Measurements from ENCODE around the gene CCDC171.
"Not testable (repeated sequence)": the region's sequence is repeated elsewhere in the genome, so short reads cannot be mapped to it uniquely, and the experiment has no call there.

Gene CCDC171

DNA sequence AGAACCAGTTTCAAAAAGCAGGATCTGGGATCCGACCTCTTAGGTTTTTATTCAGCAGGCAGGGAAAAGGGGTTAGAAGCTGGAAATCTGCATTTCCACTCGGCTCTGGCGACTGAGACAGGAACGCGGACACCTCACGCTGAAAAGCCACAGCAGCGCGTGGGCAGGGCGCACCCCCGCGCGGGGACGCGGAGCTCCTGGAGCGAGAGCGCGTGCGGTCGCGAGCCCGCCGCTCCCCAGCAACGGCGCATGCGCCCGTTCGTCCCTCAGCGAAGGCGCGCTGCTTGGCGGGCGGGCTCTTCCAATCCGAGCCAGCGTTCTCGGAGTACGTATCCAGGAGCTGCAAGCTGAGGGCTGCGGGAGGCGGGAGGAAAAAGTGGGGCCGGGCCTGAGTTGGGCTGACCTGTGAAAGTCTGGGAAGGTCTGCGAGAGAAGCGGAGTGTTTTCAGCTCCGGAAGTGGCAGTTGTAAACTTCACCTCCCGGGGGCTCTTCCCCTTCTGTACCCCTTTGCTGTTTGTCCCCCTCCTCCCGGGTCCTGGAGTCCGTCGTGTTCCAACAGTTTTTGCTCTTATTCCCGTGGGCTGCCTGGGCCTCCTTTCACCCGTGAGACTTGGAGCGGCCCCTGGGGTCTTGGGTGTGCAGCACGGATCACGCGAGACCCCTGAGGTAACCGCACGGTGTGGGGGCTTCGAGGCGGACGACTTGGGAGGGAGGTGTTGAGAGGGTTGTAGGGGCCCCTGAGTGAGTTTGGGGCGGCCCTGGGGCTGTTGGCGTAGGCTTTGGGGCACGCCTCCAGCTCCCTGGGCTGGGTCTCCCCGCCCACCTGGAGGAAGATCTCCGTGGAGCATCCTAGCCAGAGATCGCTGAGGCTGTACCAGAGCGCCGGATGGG, at the start of gene CCDC171:
Gene CCDC171 (plus strand): TSS at position 408 of the 892 bp plus-strand sequence. CDS start 11,046 bp downstream, outside the sequence.
- peak within 1 kb of the TSS; percentile 94 for H3K4me3 Mint-ChIP-seq
- no peaks in the 10 kb centered on the region for H3K36me3 Mint-ChIP-seq (ENCODE audit: low read depth)
- H3K4me1 Mint-ChIP-seq (ENCODE audit: low read depth) = peaks cover 7% of the 10 kb centered on the region
- H3K27ac Mint-ChIP-seq = peak within 1 kb of the TSS; percentile 79
- H3K9me3 Mint-ChIP-seq = no peaks in the 10 kb centered on the region
- H3K27me3 Mint-ChIP-seq (ENCODE audit: low read depth) = peaks cover 29% of the 10 kb centered on the region

DNA sequence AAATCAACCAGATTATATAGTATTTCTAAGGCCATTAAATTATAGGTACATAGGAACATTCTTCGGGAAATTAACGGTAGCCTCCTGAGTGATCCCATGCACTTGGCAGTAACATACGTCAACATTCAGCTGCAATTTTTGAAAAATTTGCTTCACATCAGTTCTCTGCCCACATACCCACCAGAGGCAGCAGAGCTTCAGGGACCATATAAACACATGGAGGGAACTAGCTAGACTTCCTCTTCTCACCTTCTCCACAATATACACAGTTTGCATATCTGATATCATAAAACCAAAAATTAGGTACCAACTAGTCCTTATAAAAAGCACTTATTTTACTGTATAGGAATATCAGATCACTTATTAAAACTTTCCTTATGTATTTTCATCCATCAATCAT, 46.9 kb upstream of the CCDC171 start:
- Mint-ChIP-seq H3K4me3 (no peak overlapping the region), H3K27ac (no peak overlapping the region), H3K27me3 (ENCODE audit: low read depth) (no peaks in the 10 kb centered on the region)

DNA sequence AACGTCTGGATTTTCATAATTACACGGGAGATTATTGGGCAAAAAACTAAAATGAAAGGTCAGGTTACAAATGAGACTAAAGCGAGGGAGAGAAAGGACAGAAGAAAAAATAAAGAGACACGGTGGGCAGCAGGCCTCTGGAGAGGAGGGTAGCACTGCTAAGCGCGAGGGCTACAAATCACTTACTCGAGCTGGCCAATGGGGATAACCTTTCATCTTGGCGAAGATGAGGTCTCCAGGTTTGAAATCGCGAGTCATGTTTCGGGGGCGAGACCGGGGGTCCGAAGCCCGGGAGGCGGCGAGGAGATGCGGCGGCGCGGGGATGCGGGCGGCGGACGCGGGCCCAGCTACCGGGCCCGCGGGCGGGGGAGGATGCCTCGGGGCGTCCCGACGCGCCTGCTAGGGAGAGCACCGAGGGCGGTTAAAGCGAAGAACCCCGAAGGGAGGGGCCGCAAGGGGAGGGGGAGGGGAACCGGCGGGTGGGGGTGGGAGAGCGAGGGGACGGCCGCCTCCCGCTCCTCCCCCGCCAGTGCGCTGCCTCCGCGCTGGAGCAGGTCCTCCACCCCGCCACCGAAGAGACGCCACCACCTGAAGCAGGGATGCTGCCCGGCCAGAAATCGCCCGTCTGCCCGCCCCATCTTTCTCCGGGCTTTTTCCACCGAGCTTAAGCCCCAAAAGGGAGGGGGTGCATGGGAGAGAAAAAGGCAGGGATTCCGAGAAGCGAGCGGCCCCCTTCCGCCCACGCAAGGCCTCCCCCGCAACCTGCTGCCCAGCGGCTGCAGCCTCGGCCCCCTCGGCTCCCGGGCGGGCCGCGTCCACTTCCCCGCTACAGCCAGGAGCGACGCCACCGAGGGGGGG, 42.7 kb upstream of the CCDC171 start:
- Mint-ChIP-seq H3K4me3 (peak overlapping the region; percentile 87), H3K27ac (peak overlapping the region; percentile 85), H3K36me3 (ENCODE audit: low read depth) (peaks cover 31% of the 10 kb centered on the region), H3K9me3 (no peaks in the 10 kb centered on the region), H3K4me1 (ENCODE audit: low read depth) (peaks cover 42% of the 10 kb centered on the region), H3K27me3 (ENCODE audit: low read depth) (no peaks in the 10 kb centered on the region)

More for the DNA sequence above, 46.9 kb upstream of the CCDC171 start:
- H3K9me3 Mint-ChIP-seq = no peaks in the 10 kb centered on the region
- H3K36me3 Mint-ChIP-seq (ENCODE audit: low read depth) = peaks cover 43% of the 10 kb centered on the region
- peaks cover 48% of the 10 kb centered on the region for H3K4me1 Mint-ChIP-seq (ENCODE audit: low read depth)

DNA sequence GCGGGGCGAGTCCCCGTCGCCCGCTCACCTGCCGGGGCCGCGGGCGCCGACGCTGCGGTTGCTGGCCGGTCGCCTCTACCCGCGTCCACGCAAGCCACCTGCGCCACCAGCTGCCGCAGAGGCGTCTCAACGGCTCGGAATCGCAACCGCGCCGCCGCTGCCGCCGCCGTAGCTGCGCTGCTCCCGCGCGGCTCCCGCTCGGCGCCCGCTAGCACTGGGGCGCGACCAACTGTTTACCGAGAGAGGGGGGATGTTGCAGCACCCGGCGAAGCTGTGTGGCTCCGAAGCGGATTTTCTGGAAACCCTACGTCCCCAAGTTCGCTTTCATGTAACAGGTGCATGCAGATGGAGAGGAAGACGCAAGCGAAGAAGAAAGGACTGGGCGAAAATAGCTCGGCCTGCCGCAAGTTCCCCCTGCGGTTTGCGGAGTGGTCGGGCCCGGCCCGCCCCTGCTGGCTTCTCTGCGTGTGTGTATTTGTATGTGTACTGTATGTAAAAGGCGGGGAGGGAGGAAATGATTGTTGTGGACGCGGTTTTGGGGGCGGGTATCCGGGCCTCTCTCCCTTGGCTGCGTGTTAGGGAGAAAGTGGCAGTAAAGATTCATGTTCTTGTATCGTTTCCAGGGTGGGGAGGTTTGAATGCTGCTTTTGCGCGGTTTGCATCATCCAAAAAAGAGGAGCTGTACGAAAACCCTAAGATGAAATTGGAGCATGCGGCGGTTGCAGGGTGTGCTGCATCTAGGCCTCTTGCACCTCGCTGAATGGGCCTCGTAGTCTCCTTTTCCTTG, 41.9 kb upstream of the CCDC171 start, which contains the start of gene PSIP1:
Gene PSIP1 (minus strand): TSS at position 182 of the 787 bp plus-strand sequence. CDS start 782 bp downstream, outside the sequence.
- H3K9me3 Mint-ChIP-seq = no peaks in the 10 kb centered on the region
- peaks cover 27% of the 10 kb centered on the region for H3K36me3 Mint-ChIP-seq (ENCODE audit: low read depth)
- H3K4me3 Mint-ChIP-seq = peak within 1 kb of the TSS; percentile 87
- peaks cover 39% of the 10 kb centered on the region for H3K4me1 Mint-ChIP-seq (ENCODE audit: low read depth)
- peak within 1 kb of the TSS; percentile 99 for H3K27ac Mint-ChIP-seq
- no peaks in the 10 kb centered on the region for H3K27me3 Mint-ChIP-seq (ENCODE audit: low read depth)

DNA sequence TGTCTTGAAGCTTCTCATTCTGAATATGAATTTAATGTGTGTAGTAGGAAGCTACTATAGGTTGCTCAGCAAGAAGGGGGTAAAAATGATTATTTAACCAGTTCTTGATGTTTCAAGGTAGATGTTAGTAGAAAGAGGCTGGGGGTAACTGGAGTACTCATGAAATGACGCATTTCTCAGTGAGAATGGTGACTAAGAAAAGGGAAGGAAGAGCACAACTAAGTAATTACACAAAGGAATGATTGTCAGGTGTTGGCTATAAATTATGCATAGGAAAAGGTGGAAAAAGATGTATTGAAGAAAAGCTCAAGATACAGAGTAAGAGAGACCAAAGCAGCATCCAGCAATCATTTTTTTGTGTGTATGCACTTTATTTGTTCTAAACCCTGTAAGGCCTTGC, 40.6 kb upstream of the CCDC171 start:
- Mint-ChIP-seq H3K4me1 (ENCODE audit: low read depth) (peaks cover 29% of the 10 kb centered on the region), H3K27me3 (ENCODE audit: low read depth) (no peaks in the 10 kb centered on the region), H3K27ac (no peak overlapping the region)

DNA sequence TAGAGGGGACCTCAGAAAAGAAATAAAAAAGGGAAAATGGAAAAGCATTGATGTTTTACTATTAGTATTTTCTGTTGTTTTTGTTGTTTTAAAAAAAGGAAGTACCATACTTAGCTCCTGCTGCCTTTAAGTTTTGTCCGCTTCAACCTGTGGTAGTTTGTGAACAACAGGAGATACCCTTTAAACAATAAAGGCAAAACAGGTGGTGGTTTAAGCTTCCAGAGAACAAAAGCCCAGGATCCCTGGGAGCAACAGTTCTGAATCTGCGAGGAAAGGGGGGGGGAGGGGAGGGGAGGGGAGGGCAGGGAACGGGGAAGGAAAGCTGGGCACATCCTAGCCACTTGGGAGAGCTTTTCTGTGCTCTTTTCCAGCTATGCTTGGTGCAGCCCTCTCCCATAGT, 40.0 kb upstream of the CCDC171 start:
- no peak overlapping the region for H3K27ac Mint-ChIP-seq
- H3K9me3 Mint-ChIP-seq = no peaks in the 10 kb centered on the region
- H3K4me1 Mint-ChIP-seq (ENCODE audit: low read depth) = peaks cover 29% of the 10 kb centered on the region
- no peaks in the 10 kb centered on the region for H3K27me3 Mint-ChIP-seq (ENCODE audit: low read depth)
- H3K36me3 Mint-ChIP-seq (ENCODE audit: low read depth) = peaks cover 15% of the 10 kb centered on the region
- no peak overlapping the region for H3K4me3 Mint-ChIP-seq

More for the DNA sequence above, 40.6 kb upstream of the CCDC171 start:
- peaks cover 15% of the 10 kb centered on the region for H3K36me3 Mint-ChIP-seq (ENCODE audit: low read depth)
- no peak overlapping the region for H3K4me3 Mint-ChIP-seq
- no peaks in the 10 kb centered on the region for H3K9me3 Mint-ChIP-seq

DNA sequence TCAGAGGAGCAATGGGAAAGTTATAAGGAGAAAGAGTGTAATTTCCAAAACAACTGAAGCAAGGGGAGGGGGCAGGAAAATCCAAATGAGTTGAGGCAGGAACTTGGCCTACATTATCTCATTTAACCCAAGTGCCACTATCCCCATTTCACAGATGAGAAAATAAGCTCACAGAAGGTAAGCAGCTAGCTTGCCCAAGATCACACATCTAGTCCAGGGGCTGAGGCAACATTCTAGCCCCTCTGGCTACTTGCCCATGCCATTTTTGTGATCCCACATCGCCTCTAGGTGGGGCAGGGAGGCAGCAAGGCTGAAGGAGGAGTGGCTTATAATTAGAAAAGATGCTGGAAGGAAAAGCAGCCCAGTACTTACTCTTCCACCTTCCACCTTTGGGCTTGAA, 39.5 kb upstream of the CCDC171 start:
- no peak overlapping the region for H3K27ac Mint-ChIP-seq
- H3K36me3 Mint-ChIP-seq (ENCODE audit: low read depth) = peaks cover 12% of the 10 kb centered on the region
- no peaks in the 10 kb centered on the region for H3K27me3 Mint-ChIP-seq (ENCODE audit: low read depth)
- peaks cover 25% of the 10 kb centered on the region for H3K4me1 Mint-ChIP-seq (ENCODE audit: low read depth)
- H3K4me3 Mint-ChIP-seq = no peak overlapping the region
- H3K9me3 Mint-ChIP-seq = no peaks in the 10 kb centered on the region

DNA sequence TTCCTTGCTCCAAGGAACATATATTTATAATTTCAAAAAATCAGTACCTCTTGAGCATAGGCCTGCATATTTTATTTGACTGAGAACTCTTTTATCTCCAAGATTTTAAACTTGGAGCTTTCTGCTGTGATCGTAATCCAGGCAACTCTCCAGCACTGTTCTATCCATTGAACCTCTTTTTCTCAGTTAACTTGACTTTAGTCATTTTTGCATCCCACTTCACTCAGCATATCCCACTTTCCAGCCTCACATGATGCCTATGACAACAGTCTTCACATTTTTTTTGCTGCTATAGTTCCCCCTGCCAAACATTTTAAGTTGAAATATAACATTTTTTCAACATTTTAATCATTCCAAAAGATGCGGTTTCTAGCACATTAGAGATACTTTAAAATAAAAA, 33.0 kb upstream of the CCDC171 start:
- no peaks in the 10 kb centered on the region for H3K9me3 Mint-ChIP-seq
- H3K4me3 Mint-ChIP-seq = no peak overlapping the region
- peaks cover 7% of the 10 kb centered on the region for H3K27me3 Mint-ChIP-seq (ENCODE audit: low read depth)
- H3K4me1 Mint-ChIP-seq (ENCODE audit: low read depth) = no peaks in the 10 kb centered on the region
- H3K36me3 Mint-ChIP-seq (ENCODE audit: low read depth) = no peaks in the 10 kb centered on the region
- H3K27ac Mint-ChIP-seq = no peak overlapping the region

DNA sequence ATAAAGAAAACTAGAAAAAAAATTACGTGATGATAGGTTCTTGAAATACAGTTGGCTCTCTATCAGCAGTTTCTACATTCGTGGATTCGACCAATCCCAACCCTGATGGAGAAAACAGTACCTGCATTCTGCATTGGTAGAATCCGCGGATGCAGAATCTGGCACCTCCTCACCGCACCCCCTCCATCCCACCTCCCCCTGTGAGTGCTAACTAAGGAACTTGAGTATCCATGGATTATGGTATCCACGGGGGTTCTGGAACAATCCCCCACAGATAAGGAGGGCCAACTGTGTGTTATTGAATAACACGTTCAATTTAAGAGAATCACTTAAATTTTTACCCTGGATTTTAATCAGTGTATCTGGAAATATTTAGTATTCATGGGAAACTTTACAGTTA, 31.6 kb upstream of the CCDC171 start:
- no peak overlapping the region for H3K4me3 Mint-ChIP-seq
- no peaks in the 10 kb centered on the region for H3K4me1 Mint-ChIP-seq (ENCODE audit: low read depth)
- H3K9me3 Mint-ChIP-seq = no peaks in the 10 kb centered on the region
- no peak overlapping the region for H3K27ac Mint-ChIP-seq
- peaks cover 7% of the 10 kb centered on the region for H3K27me3 Mint-ChIP-seq (ENCODE audit: low read depth)
- no peaks in the 10 kb centered on the region for H3K36me3 Mint-ChIP-seq (ENCODE audit: low read depth)

DNA sequence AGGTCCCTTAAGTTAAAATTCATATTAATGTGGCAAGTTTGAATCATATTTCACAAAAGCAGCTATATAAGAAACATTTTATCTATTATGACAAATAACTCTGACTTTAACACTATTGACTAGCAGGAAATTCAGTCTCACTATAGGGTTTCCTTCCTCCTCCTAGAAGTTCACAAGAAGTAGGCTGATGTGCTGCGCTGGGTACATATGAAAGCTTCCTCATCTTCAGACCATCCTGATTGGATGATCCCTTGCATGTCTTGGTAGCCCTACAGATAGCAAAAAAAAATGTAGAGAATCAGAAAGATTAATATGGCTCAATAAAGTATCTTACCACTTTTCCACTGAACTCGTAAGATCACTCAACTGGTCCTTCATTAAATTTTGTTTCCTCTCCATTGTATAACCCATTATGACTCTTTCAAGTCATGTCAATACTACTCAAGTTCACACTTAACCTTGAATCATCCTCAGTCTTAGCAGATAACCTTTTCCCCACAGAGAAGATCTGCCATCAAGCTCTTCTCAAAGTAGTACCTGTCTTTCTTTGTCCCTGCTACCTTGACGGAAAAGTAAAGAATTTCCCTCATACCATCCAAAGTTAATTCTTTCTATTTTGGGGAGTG, 30.6 kb upstream of the CCDC171 start:
- H3K4me1 Mint-ChIP-seq (ENCODE audit: low read depth) = no peaks in the 10 kb centered on the region
- no peak overlapping the region for H3K27ac Mint-ChIP-seq
- H3K4me3 Mint-ChIP-seq = no peak overlapping the region
- H3K27me3 Mint-ChIP-seq (ENCODE audit: low read depth) = peaks cover 7% of the 10 kb centered on the region
- no peaks in the 10 kb centered on the region for H3K36me3 Mint-ChIP-seq (ENCODE audit: low read depth)
- H3K9me3 Mint-ChIP-seq = no peaks in the 10 kb centered on the region

DNA sequence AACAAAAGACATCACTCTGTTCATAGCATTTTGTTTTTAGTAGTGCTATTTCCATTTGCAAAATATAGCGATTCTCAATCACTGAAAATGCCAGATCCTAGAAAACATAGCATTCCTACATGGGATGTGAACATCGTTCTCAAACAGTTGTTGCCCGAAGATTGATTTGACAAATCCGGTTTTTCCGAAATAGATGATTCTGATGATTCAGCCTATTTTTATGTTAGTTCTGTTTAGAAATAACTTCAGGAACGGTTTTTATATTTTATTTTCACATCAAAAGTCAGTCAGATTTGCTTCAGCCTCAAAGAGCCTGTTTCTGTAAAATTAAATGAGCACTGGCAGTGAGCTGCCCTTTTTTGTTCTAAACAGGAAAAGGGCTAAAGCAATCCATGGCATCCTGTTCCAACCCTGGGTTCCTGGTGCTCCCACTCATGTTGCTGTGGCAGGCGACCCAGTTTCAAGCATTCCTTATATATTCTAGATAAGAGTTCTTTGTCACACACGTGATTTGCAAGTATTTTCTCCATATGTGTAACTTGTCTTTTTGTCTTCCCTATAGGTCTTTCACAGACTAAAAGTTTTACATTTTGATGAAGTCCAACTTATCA, 27.9 kb upstream of the CCDC171 start:
- Mint-ChIP-seq H3K4me3 (no peak overlapping the region), H3K27ac (no peak overlapping the region), H3K36me3 (ENCODE audit: low read depth) (no peaks in the 10 kb centered on the region), H3K9me3 (no peaks in the 10 kb centered on the region), H3K4me1 (ENCODE audit: low read depth) (no peaks in the 10 kb centered on the region), H3K27me3 (ENCODE audit: low read depth) (no peaks in the 10 kb centered on the region)

DNA sequence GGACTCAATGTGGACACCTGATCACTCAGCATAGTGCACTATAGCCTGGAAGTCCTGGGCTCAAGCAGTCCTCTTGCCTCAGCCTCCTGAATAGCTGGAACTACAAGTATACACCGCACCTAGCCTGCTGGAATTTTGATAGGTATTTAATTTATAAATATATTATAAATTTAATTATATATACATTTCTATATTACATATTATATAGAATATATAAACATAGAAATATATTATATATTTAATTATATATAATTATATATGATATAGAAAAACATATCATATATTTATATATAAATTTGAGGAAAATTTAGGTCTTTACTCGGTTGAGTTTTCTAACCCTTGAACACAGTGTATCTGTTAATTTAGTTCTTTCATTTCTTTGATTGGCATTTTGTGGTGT, 26.9 kb upstream of the CCDC171 start:
- H3K4me1 Mint-ChIP-seq (ENCODE audit: low read depth) = no peaks in the 10 kb centered on the region
- H3K36me3 Mint-ChIP-seq (ENCODE audit: low read depth) = no peaks in the 10 kb centered on the region
- H3K27me3 Mint-ChIP-seq (ENCODE audit: low read depth) = no peaks in the 10 kb centered on the region
- no peaks in the 10 kb centered on the region for H3K9me3 Mint-ChIP-seq
- H3K4me3 Mint-ChIP-seq = no peak overlapping the region
- no peak overlapping the region for H3K27ac Mint-ChIP-seq

DNA sequence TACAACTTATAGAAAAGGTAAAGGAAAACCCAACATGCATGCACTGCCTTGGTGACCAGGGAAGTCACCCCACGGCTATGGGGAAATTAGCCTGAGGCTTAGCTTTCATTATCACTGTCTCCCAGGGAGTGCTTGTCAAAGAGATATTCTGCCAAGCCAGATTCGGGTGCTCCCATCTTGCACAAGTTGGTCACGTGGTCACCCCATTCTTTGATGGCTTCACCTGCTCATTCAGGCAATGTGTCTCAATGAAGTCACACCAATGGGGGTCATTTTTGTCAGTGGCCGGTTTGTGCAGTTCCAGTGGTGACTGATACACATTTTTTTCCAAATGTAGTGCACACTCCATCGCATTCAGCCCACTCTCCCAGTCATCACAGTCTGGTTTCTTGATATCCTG, 25.8 kb upstream of the CCDC171 start:
- H3K4me1 Mint-ChIP-seq (ENCODE audit: low read depth); H3K4me3 Mint-ChIP-seq; H3K27me3 Mint-ChIP-seq (ENCODE audit: low read depth): not testable (repeated sequence)

More for the DNA sequence above, 25.8 kb upstream of the CCDC171 start:
- not testable (repeated sequence) for H3K9me3 Mint-ChIP-seq; H3K27ac Mint-ChIP-seq; H3K36me3 Mint-ChIP-seq (ENCODE audit: low read depth)

Data from T-helper 1 cell treated with Interleukin-12 subunit alpha and Interleukin-12 subunit beta and Interleukin-4 antibody, amounts not matched to agents 30 μg/mL and 1 μg/mL, for 36 hours (primary cell).